GM12864 (cell line): Measurements from ENCODE around the gene CYP4F8.
"Not testable (repeated sequence)": the region's sequence is repeated elsewhere in the genome, so short reads cannot be mapped to it uniquely, and the experiment has no call there.

Experiments used
- DNase-seq: peaks from one replicate; pipeline ENCODE4 v3.0.0-alpha.2; 2011; ENCODE audit warnings: low read depth
- H3K4me3 ChIP-seq: 2 replicates; pipeline ENCODE4 v1.5.1; 2011; ENCODE audit warnings: mild to moderate bottlenecking, low read depth, low read length, control low read depth
- TF ChIP-seq, protein P1 (sequence below): IDR thresholded peaks from 2 replicates; pipeline ENCODE4 v1.5.1; 2011; ENCODE audit warnings: low read depth, mild to moderate bottlenecking, moderate library complexity, low read length, control low read depth, inconsistent platforms; ENCODE audit errors: missing control alignments

Gene CYP4F8

GRCh38 chr19:15672580-15673175, 57.7 kb downstream of the CYP4F8 start, which contains the start of gene CYP4F12:
CYP4F12 (plus strand) TSS chr19:15673087; CDS start chr19:15673530, 443 bp downstream.
- H3K4me3 ChIP-seq: no peak within 1 kb of the TSS
- TF ChIP-seq, protein P1, sequence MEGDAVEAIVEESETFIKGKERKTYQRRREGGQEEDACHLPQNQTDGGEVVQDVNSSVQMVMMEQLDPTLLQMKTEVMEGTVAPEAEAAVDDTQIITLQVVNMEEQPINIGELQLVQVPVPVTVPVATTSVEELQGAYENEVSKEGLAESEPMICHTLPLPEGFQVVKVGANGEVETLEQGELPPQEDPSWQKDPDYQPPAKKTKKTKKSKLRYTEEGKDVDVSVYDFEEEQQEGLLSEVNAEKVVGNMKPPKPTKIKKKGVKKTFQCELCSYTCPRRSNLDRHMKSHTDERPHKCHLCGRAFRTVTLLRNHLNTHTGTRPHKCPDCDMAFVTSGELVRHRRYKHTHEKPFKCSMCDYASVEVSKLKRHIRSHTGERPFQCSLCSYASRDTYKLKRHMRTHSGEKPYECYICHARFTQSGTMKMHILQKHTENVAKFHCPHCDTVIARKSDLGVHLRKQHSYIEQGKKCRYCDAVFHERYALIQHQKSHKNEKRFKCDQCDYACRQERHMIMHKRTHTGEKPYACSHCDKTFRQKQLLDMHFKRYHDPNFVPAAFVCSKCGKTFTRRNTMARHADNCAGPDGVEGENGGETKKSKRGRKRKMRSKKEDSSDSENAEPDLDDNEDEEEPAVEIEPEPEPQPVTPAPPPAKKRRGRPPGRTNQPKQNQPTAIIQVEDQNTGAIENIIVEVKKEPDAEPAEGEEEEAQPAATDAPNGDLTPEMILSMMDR: no peak
- no peak for DNase-seq

GRCh38 chr19:15673176-15673654, 58.2 kb downstream of the CYP4F8 start:
- H3K4me3 ChIP-seq: no peak overlapping the region
- TF ChIP-seq, protein P1: no peak
- no peak for DNase-seq

DNA sequence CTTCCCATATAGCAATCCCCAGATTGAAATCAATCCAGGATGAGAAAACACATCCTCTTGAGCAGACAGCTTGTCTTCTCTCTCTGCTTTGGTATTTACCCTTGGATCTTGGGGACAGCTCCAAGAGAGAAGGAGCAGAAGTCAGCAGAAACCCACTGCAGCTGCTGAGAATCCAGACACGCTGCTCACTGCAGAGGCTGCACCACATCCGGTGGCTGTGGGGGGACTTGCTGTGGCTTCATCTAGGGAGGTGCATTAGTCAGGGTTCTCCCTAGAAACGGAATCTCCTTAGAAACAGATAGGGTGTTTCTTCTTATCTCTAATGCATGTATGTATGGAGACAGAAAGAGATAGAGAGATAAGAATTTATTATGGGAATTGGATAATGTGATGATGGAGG, 60.5 kb downstream of the CYP4F8 start:
- TF ChIP-seq, protein P1: no peak
- H3K4me3 ChIP-seq: no peak overlapping the region
- no peak for DNase-seq

DNA sequence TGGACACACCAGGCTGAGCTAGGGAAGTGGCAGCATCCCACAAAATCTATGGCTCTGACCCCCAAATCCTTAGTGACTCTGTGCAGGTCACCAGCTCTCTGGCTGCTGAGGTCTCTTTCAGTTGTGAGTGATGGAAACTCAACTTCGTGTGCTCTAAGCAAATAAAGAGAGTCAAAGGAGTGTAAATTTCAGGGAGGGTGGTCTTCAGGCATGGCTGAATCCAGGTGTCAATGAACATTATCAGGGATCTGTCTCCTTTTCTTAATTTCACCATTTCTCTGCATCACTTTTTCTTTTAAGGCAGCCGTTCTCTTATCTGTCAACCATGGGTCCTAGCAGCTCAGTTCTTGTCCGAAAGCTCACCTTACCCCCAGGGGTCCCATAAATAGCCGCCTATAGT, 64.1 kb downstream of the CYP4F8 start:
- TF ChIP-seq, protein P1: no peak
- no peak overlapping the region for H3K4me3 ChIP-seq
- no peak for DNase-seq

DNA sequence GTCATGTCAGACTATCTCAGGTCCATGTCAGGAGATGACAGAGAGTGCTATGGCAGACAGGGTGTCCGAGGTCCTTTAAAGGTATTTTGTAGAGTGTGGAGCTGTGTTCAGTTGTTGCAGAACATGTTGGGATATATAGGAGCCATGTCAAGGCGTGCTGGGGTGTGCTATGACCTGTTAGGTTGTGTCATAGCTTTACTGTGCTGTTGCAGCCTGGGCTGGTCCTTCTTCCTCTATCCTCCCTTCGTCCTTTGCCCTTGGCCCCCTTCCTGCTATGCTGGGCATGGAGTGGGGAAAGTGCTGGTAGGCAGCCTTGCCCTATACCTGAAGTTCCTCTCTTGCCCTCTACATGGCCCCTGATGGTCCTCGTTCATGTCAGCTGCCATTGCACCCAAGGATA, 64.8 kb downstream of the CYP4F8 start:
- DNase-seq, H3K4me3 ChIP-seq: not testable (repeated sequence)
